Mesenchymal stem cell (in vitro differentiated cells and primary cell): Measurements from ENCODE around the gene CCDC116.
"Not testable (repeated sequence)": the region's sequence is repeated elsewhere in the genome, so short reads cannot be mapped to it uniquely, and the experiment has no call there.

Experiments
- DNase-seq: peaks from one replicate; pipeline ENCODE4 v3.0.0-alpha.2; 2013
- H2AFZ ChIP-seq: one replicate; pipeline ENCODE4 v1.6.1; 2013; ENCODE audit warnings: low read depth, mild to moderate bottlenecking, control low read depth, inconsistent platforms, low read length, moderate library complexity
- H2AK5ac ChIP-seq: 2 replicates; pipeline ENCODE4 v1.6.1; 2013; ENCODE audit warnings: low read length, moderate library complexity, mild to moderate bottlenecking, inconsistent platforms; ENCODE audit not compliant: severe bottlenecking
- H2BK120ac ChIP-seq: one replicate; pipeline ENCODE4 v1.6.1; 2013; ENCODE audit warnings: low read depth, mild to moderate bottlenecking, inconsistent platforms, low read length, moderate library complexity
- H2BK12ac ChIP-seq, 2 experiments: one replicate each; pipeline ENCODE4 v1.6.1; 2013; ENCODE audit warnings: inconsistent platforms in 2 of 2, low read length in 2 of 2, mild to moderate bottlenecking in 2 of 2, moderate library complexity in 2 of 2, control low read depth in 1 of 2
- H2BK15ac ChIP-seq: one replicate; pipeline ENCODE4 v1.6.1; 2013; ENCODE audit warnings: mild to moderate bottlenecking, low read depth, inconsistent platforms; ENCODE audit not compliant: poor library complexity, severe bottlenecking
- H2BK5ac ChIP-seq: 2 replicates; pipeline ENCODE4 v1.6.1; 2013; ENCODE audit warnings: low read depth, mild to moderate bottlenecking, low read length, control low read depth, inconsistent platforms; ENCODE audit not compliant: poor library complexity, severe bottlenecking
- H3K14ac ChIP-seq, 2 experiments: one replicate each; pipeline ENCODE4 v1.6.1; 2013; ENCODE audit warnings: inconsistent platforms in 2 of 2, low read length in 2 of 2, control low read depth in 1 of 2, mild to moderate bottlenecking in 1 of 2, moderate library complexity in 1 of 2
- H3K18ac ChIP-seq, 2 experiments: one replicate each; pipeline ENCODE4 v1.6.1; 2013; ENCODE audit warnings: inconsistent platforms in 2 of 2, low read length in 2 of 2, control low read depth in 1 of 2, low read depth in 1 of 2, mild to moderate bottlenecking in 1 of 2
- H3K23ac ChIP-seq, 2 experiments: one replicate each; pipeline ENCODE4 v1.6.1; 2013; ENCODE audit warnings: inconsistent platforms in 2 of 2, low read length in 2 of 2, mild to moderate bottlenecking in 2 of 2, moderate library complexity in 2 of 2, control low read depth in 1 of 2
- H3K27ac ChIP-seq: 2 replicates; pipeline ENCODE4 v1.5.1; 2013; ENCODE audit warnings: mild to moderate bottlenecking, moderate library complexity, low read length, control low read depth, inconsistent platforms; ENCODE audit not compliant: poor library complexity, severe bottlenecking
- H3K27me3 ChIP-seq, 2 experiments: 2 replicates each; pipeline versions ENCODE4 v1.6.1 to v1.7.0; 2013; ENCODE audit warnings: low read length in 2 of 2, mild to moderate bottlenecking in 2 of 2, moderate library complexity in 2 of 2, control low read depth in 1 of 2, inconsistent platforms in 1 of 2; ENCODE audit not compliant: control insufficient read depth in 1 of 2, insufficient read depth in 1 of 2
- H3K36me3 ChIP-seq, 2 experiments: 2 replicates each; pipeline versions ENCODE4 v1.6.1 to v1.7.0; 2013; ENCODE audit warnings: low read length in 2 of 2, control low read depth in 1 of 2, inconsistent platforms in 1 of 2, low read depth in 1 of 2, mild to moderate bottlenecking in 1 of 2; ENCODE audit not compliant: insufficient read depth in 2 of 2, control insufficient read depth in 1 of 2
- H3K4ac ChIP-seq, 2 experiments: one replicate each; pipeline ENCODE4 v1.6.1; 2013; ENCODE audit warnings: inconsistent platforms in 2 of 2, low read length in 2 of 2, mild to moderate bottlenecking in 2 of 2, moderate library complexity in 2 of 2, control low read depth in 1 of 2, low read depth in 1 of 2
- H3K4me1 ChIP-seq: 2 replicates; pipeline ENCODE4 v1.6.1; 2013; ENCODE audit warnings: low read depth, low read length, control low read depth; ENCODE audit not compliant: control insufficient read depth, insufficient read depth
- H3K4me2 ChIP-seq: 2 replicates; pipeline ENCODE4 v1.6.1; 2013; ENCODE audit warnings: low read length, mild to moderate bottlenecking, inconsistent platforms; ENCODE audit not compliant: poor library complexity, severe bottlenecking
- H3K4me3 ChIP-seq, 2 experiments: 2 replicates each; pipeline versions ENCODE4 v1.5.1 to v1.7.0; 2013; ENCODE audit warnings: low read length in 2 of 2, mild to moderate bottlenecking in 2 of 2, control low read depth in 1 of 2, low read depth in 1 of 2; ENCODE audit not compliant: insufficient read depth in 1 of 2
- H3K79me1 ChIP-seq: replicated peaks from 2 replicates; pipeline ENCODE4 v1.6.1; 2013; ENCODE audit warnings: mild to moderate bottlenecking, control low read depth, low read length, inconsistent platforms; ENCODE audit not compliant: poor library complexity, severe bottlenecking
- H3K9ac ChIP-seq: 2 replicates; pipeline ENCODE4 v1.7.0; 2013; ENCODE audit warnings: mild to moderate bottlenecking, low read length, moderate library complexity
- H3K9me3 ChIP-seq: 2 replicates; pipeline ENCODE4 v1.7.0; 2013; ENCODE audit warnings: mild to moderate bottlenecking, low read length; ENCODE audit not compliant: control insufficient read depth
- H4K8ac ChIP-seq: one replicate; pipeline ENCODE4 v1.6.1; 2013; ENCODE audit warnings: inconsistent platforms, mild to moderate bottlenecking, low read length, moderate library complexity
- H4K91ac ChIP-seq: one replicate; pipeline ENCODE4 v1.6.1; 2013; ENCODE audit warnings: mild to moderate bottlenecking, low read length, inconsistent platforms
- WGBS: methylation state at CpG from one replicate; pipeline ENCODE4 v1.1.7; 2013; ENCODE audit warnings: mixed read lengths; 5-methylcytosine and 5-hydroxymethylcytosine counted together

The CCDC116 gene

GRCh38 chr22:21605887-21606564 lies 26.5 kb upstream of the CCDC116 start:
- Histone ChIP-seq H3K4me3 (no peak overlapping the region), H3K18ac (no peak overlapping the region), H3K4me2 (no peak overlapping the region), H3K9me3 (no peaks in the 10 kb centered on the region), H3K23ac (no peak overlapping the region), H3K14ac (no peak overlapping the region), H3K9ac (no peak overlapping the region), H3K27ac (no peak overlapping the region), H3K4ac (no peak overlapping the region), H2AK5ac (no peak overlapping the region), H2BK15ac (no peak overlapping the region), H3K79me1 (peaks cover 3% of the 10 kb centered on the region), H4K91ac (no peak overlapping the region), H3K36me3 (peaks cover 14 to 18% of the 10 kb centered on the region in 2 experiments), H4K8ac (no peak overlapping the region), H2BK120ac (no peak overlapping the region), H2BK5ac (no peak overlapping the region), H3K4me1 (peaks cover 7% of the 10 kb centered on the region), H2AFZ (no peak overlapping the region), H2BK12ac (no peak overlapping the region), H3K27me3 (no peaks in the 10 kb centered on the region)
- 97% methylated on average over 7 of the region's 7 CpGs for WGBS
- DNase-seq, result no peak

GRCh38 chr22:21606775-21607174 lies 25.8 kb upstream of the CCDC116 start:
- Histone ChIP-seq H3K27me3 (no peaks in the 10 kb centered on the region), H2AFZ (no peak overlapping the region), H3K18ac (no peak overlapping the region), H4K91ac (no peak overlapping the region), H4K8ac (peak overlapping the region; percentile 1), H2AK5ac (no peak overlapping the region), H2BK5ac (no peak overlapping the region), H3K36me3 (peaks cover 21 to 23% of the 10 kb centered on the region in 2 experiments), H3K14ac (no peak overlapping the region), H3K4me3 (no peak overlapping the region), H2BK12ac (no peak overlapping the region), H3K9me3 (no peaks in the 10 kb centered on the region), H3K4me1 (peaks cover 7% of the 10 kb centered on the region), H3K79me1 (peaks cover 3% of the 10 kb centered on the region), H3K23ac (no peak overlapping the region), H3K9ac (no peak overlapping the region), H2BK120ac (no peak overlapping the region), H3K4ac (no peak overlapping the region), H2BK15ac (no peak overlapping the region), H3K27ac (no peak overlapping the region), H3K4me2 (no peak overlapping the region)
- WGBS, result 95% methylated on average over 7 of the region's 8 CpGs
- DNase-seq, result no peak

DNA sequence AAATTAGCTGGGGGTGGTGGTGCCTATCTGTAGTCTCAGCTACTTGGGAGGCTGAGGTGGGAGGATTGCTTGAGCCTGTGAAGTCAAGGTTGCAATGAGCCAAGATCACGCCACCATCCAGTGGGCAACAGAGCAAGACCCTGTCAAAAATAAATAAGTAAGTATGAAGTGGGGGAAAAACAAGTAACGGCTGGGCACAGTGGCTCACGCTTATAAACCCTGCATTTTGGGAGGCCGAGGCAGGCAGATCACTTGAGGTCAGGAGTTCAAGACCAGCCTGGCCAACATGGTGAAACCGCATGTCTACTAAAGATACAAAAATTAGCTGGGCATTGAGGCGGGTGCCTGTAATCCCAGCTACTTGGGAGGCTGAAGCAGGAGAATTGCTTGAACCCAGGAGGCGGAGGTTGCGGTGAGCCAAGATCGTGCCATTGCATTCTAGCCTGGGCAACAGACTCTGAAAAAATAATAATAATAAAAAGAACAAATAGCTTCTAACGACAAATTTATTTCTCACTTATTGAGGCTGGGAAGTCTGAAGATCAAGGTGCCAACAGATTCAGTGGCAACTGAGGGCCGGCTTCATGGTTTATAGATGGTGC lies 22.9 kb upstream of the CCDC116 start:
- not testable (repeated sequence) for DNase-seq, H2BK12ac ChIP-seq, H3K4me2 ChIP-seq, H3K18ac ChIP-seq, H2BK5ac ChIP-seq, H2AFZ ChIP-seq, H3K9me3 ChIP-seq, H2AK5ac ChIP-seq, H3K4me1 ChIP-seq, H3K23ac ChIP-seq, H3K4me3 ChIP-seq, H3K14ac ChIP-seq, H3K9ac ChIP-seq, H2BK120ac ChIP-seq, H3K79me1 ChIP-seq, H3K4ac ChIP-seq, H3K27me3 ChIP-seq, H4K91ac ChIP-seq, H4K8ac ChIP-seq, H2BK15ac ChIP-seq, H3K27ac ChIP-seq
- over 99% methylated on average over 8 of the region's 11 CpGs for WGBS
- peaks cover 28 to 46% of the 10 kb centered on the region in 2 experiments for H3K36me3 ChIP-seq

DNA sequence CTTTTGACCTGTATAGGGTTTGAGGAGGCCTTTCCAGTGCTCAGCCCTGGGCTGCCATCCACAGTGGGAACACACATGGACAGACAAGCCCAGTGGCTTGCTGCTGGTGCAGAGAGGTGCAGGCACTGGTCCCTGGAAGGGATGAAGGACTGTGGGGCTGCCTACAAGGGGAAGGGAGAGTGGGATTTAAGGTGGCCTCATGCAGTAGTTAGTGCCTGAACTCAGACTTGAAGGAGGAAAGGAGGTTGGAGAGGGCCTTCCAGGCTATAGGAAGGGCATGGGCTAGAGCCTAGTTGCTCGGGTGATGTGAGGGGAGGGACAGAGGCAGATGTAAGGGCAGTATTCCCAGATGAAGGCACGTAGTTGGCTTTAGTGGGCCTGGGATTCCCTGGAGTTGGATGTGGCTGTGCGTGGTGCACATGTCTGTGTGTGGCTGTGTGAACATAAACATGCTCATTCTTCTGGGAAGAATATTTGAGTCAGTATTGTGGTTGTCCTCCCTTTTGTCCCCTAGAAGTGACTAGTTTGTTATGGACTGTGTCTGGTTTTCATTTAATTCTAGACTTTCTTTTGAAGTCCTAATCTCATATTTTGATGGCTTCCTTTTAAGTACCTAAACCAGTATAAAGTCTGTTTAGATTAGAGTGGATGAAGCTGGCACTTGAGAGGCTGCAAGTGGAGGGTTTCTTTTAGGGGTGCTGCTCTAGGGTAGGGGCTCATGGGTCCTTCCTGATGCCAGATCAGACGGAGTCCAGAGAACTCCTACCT lies 21.2 kb upstream of the CCDC116 start:
- Histone ChIP-seq H2BK12ac (no peak overlapping the region), H3K23ac (peak overlapping the region in 1 of 2 experiments; percentile 24), H3K4me3 (no peak overlapping the region), H3K4me2 (no peak overlapping the region), H3K14ac (no peak overlapping the region), H3K9ac (no peak overlapping the region), H2AFZ (no peak overlapping the region), H3K9me3 (no peaks in the 10 kb centered on the region), H3K27me3 (no peaks in the 10 kb centered on the region), H3K27ac (no peak overlapping the region), H3K79me1 (peaks cover 6% of the 10 kb centered on the region), H2AK5ac (no peak overlapping the region), H2BK120ac (no peak overlapping the region), H3K36me3 (peaks cover 34 to 55% of the 10 kb centered on the region in 2 experiments), H2BK15ac (no peak overlapping the region), H3K18ac (no peak overlapping the region), H3K4ac (no peak overlapping the region), H4K8ac (no peak overlapping the region), H4K91ac (no peak overlapping the region), H2BK5ac (no peak overlapping the region), H3K4me1 (peaks cover 7% of the 10 kb centered on the region)
- WGBS, result 95% methylated on average over 4 of the region's 4 CpGs
- no peak for DNase-seq
